Stimulated activated CD8-positive, alpha-beta memory T cell treated with anti-CD3 and anti-CD28 coated beads, Interleukin-15, amount 100 ng/mL, for 24 hours (primary cell): Measurements from ENCODE around the gene SOX15.
A peak's percentile ranks its signal among the peaks of the same experiment; 100 is the strongest.
"Not testable (repeated sequence)": the region's sequence is repeated elsewhere in the genome, so short reads cannot be mapped to it uniquely, and the experiment has no call there.

ENCODE experiments used
- DNase-seq: peaks from one replicate; pipeline ENCODE4 v3.0.0-alpha.2; 2020; ENCODE audit warnings: low read depth

Gene SOX15

GRCh38 chr17:7610641-7611040 is 20.7 kb upstream of the SOX15 start:
- no peak for DNase-seq

- DNase-seq, result no peak
Measured at GRCh38 chr17:7606280-7606679, 16.4 kb upstream of the SOX15 start.

DNA sequence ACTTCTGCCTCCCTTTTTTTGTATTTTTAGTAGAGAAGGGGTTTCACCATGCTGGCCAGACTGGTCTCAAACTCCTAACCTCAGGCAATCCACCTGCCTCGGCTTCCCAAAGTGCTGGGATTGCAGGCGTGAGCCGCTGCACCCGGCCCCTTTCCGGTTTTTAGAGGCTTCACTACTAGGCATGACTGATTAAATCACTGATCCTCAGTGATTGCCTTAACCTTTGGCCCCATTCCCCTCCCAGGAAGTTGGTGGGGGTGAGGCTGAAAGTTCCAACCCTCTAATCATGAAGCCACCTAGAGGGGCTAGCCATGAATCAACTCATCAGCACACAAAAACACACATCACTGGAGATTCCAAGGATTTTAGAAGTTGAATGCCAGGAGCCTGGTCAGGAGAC is 7.7 kb upstream of the SOX15 start:
- DNase-seq, result not testable (repeated sequence)

GRCh38 chr17:7593296-7593695 is 3.4 kb upstream of the SOX15 start:
- no peak for DNase-seq

GRCh38 chr17:7592422-7593021 is 2.6 kb upstream of the SOX15 start:
- DNase-seq, result no peak

DNA sequence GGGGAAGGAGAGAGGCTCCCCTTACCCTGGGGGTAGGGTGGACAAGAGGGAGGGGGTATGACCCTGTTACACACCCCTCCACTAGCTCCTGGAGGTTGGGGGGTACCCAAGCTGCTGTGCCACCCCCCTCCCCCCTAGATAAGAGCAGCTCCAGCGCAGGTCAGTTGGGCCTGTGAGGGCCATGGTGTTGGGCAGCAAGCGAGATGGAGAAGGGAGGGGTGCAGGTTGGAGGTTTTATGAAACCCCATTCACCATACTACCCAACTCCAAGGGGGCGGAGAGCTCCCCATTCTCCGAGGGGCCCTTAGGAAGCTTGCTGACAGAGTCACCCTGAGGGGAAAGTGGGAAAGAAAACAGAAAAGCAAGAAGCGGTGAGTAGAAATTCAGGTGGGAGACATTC is 1.7 kb upstream of the SOX15 start:
- no peak for DNase-seq

DNA sequence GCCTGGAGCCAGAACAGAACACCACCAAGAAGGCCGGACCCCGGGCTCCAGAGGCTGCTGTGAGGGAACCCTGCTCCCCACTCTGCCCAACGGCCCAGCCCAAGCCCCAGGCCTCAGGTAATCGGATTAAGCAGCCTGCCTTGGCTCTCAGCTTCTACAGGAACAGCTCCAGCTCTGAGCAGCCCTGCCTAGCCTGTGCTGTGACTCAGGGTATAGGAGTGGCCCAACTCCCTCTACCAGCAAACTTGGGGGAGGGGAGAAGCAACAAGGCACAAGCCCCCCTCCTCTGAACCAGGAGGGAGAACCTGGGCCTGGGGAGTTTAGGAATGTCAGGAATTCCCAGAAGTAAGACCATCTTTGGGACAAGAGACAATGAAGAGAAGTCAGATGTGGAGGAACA is 849 bp upstream of the SOX15 start:
- no peak for DNase-seq

GRCh38 chr17:7589204-7589868 is 558 bp downstream of the SOX15 start:
- no peak for DNase-seq

GRCh38 chr17:7588553-7589203 is 1.2 kb downstream of the SOX15 start:
- no peak for DNase-seq

DNA sequence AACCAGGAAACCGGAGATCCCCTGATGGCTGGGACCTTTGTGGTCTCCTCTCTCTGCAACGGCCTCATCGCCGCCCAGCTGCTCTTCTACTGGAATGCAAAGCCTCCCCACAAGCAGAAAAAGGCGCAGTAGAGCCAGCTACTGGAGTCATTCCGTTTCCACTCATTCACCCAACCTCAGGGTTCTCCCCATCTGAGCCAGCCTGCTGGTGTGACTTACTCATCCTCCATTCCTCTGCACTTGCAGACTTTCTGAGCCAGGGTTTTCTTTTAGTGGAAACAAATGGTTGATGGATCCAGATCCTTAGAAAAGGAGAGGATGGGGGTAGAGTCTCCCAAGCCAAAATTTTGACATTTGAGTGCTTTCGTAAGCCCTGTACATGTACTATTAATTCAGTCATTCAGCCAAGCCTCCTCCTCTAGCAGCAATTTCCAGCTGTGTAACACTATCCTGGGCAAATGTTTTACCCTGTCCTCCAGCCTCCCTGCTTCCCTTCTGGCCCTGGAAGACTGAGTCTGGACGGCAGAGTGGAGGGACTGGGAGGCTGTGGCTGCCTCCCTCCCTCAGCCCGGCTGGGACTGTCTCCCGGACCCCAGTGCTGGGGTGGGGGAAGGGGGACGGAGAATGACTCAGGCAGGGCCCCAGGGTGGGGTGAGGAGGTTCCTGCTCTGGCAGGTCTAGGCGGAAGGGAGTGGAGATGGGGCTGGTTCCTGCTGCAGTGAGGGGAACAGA is 2.3 kb downstream of the SOX15 start:
- DNase-seq, result no peak

DNA sequence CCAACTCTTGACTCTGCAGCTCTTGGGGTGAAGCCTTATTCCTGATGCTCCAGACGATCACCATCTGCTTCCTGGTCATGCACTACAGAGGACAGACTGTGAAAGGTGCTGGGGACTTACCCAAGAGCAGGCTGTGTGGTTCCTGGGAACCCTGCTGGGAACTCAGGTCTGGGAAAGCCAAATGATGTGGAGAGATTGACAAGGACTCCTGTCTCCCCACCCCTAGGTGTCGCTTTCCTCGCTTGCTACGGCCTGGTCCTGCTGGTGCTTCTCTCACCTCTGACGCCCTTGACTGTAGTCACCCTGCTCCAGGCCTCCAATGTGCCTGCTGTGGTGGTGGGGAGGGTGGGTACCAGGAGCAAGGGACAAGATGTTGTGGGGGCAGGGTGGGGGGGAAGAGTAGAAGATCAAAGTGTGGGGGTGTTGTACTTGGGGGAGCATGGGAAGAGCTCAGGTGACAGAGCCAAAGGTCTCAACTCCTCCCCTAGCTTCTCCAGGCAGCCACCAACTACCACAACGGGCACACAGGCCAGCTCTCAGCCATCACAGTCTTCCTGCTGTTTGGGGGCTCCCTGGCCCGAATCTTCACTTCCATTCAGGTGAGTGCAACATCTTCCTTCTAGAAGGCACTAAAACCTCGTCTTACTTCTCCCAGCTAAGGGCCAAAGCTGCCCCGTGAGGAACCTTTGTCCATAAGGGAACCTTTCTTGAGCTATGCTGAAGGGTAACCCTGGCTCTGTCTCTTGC is 3.0 kb downstream of the SOX15 start:
- no peak for DNase-seq

DNA sequence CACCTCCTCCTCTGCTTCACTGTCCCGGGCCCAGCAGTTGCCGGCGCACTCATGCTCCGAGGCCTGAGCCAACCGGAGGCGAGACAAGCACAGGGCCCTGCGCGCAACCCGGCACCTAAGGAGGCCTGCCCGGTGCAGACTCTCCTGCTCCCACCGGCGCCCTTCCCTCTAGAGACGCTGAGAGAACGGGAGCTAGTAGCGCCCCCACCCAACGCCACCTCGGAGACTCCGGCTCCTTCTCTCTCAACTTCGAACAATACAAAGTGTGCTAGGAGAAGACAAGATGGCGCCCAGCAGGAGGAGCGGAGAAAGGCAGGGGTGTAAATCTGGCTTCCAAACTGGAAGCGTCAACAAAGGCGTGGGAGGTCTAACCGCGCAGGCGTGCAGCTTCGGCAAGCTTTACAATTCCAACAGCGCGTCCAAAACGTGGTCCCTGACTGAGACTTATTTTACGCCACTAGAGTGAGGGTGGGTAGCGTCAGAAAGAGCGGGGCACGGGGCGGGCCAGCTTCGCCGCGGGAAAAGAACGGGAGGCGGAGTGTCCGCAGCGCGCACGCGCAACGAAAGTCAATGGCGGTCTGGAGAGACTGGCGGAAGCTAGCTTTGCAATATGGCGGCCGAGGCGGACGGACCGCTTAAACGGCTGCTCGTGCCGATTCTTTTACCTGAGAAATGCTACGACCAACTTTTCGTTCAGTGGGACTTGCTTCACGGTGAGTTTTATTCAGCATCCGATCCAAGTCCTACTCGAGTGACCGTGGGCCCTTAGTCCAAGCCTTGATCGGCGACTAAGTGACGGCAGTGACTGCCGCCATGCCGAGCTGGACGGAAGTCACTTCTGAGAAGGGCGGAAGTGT is 6.4 kb downstream of the SOX15 start, which contains the start of gene MPDU1:
MPDU1 (plus strand) TSS at position 600 of the 857 bp plus-strand sequence; CDS start at position 611, 11 bp downstream.
- peak; percentile 84 for DNase-seq

DNA sequence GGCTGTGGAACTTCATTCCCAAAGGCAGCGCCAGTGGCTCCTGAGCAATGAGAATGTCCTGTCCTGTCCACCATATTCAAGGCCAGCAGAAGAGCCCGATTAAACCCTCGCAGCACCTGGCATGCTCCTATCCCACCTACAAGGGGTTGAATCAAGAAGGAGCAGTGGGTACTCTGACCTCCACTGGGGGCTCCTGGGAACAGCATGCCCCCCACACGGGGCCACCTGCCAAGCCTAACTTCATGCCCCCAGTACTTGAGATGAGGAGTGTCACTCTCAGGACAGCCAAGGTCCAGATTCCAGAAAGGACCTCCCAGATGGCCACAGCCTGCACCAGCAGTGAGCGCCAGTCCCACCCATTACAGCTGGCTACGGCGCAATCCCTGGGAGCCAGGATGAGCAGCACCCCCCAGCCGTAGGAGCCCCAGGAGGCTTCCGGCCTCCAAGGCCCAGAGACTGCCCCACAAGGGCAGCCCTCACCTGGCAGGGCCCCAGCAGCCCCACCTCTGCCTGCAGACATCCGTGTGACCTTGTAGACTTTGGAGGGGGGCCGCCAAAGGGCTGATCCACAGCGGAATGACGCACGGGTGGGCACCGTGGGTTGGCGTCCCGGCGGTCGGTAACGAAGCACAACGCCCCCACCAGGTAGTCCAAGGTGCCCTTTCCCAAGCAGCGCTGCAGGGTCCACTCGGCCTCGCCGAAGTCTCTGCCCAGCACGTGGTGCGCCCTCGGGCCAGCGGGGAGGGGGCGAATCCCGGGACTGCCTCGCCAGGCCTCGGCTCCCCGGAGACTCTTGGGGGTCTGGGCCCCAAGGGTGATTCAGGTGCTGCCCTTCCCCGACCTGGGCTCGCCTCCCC is 7.3 kb downstream of the SOX15 start:
- no peak for DNase-seq

GRCh38 chr17:7580604-7581575 is 9.0 kb downstream of the SOX15 start:
- no peak for DNase-seq

GRCh38 chr17:7579834-7580603 is 9.9 kb downstream of the SOX15 start:
- DNase-seq, result no peak

- no peak for DNase-seq
Measured at GRCh38 chr17:7579001-7579833, 10.7 kb downstream of the SOX15 start, which contains the start of gene CD68. Gene CD68 (plus strand): TSS chr17:7579638. CDS start chr17:7579678, 40 bp downstream.
